SU-DHL-6 (cell line): ENCODE results near the gene MTF1.

Source experiments
- CTCF ChIP-seq: fragments of 200-600 bp; sonication (generic); IDR thresholded peaks from one replicate; pipeline ENCODE4 v1.5.1; 2017; ENCODE audit warnings: antibody characterized with exemption, mild to moderate bottlenecking, low read length, moderate library complexity; ENCODE audit not compliant: insufficient read depth, poor library complexity, severe bottlenecking
- EZH2phosphoT487 ChIP-seq: fragments of 200-600 bp; sonication (generic), shearing (Covaris generic); conservative IDR thresholded peaks from 2 replicates; pipeline ENCODE4 v1.6.1; 2018; ENCODE audit warnings: mild to moderate bottlenecking, antibody characterized with exemption, low read length, moderate library complexity, mixed read lengths

GRCh38 chr1:37836788-37837187 is 22.6 kb downstream of the MTF1 start:
- TF ChIP-seq CTCF (no peak), EZH2phosphoT487 (no peak)
